Hepatocyte (in vitro differentiated cells): ENCODE measurements around the gene FBXL17. TPM values are rescaled to one million over a fixed set of nuclear protein-coding genes. Genes with fewer than 3 reads are reported as not detected.

ENCODE experiments used
- DNase-seq: peaks from one replicate; pipeline ENCODE4 v3.0.0-alpha.2; 2016; ENCODE audit warnings: low spot score
- H2AFZ ChIP-seq: fragments of 200-600 bp; sonication (generic); 2 replicates; pipeline ENCODE4 v1.6.0; 2016; ENCODE audit warnings: antibody characterized with exemption, mild to moderate bottlenecking
- H3K27ac ChIP-seq: fragments of 200-600 bp; sonication (generic); 2 replicates; pipeline ENCODE4 v1.5.1; 2016; ENCODE audit warnings: mild to moderate bottlenecking
- H3K27me3 ChIP-seq: fragments of 200-600 bp; sonication (generic); 2 replicates; pipeline ENCODE4 v1.6.1; 2016
- H3K36me3 ChIP-seq: fragments of 200-600 bp; sonication (generic); replicated peaks from 2 replicates; pipeline ENCODE4 v1.5.1; 2016; ENCODE audit warnings: low read depth; ENCODE audit not compliant: insufficient read depth
- H3K4me1 ChIP-seq: fragments of 200-600 bp; sonication (generic); 2 replicates; pipeline ENCODE4 v1.5.1; 2016; ENCODE audit warnings: mild to moderate bottlenecking, moderate library complexity; ENCODE audit not compliant: insufficient read depth
- H3K4me2 ChIP-seq: fragments of 200-600 bp; sonication (generic); 2 replicates; pipeline ENCODE4 v1.6.0; 2016
- H3K4me3 ChIP-seq: fragments of 200-600 bp; sonication (generic); 2 replicates; pipeline ENCODE4 v1.5.1; 2016; ENCODE audit warnings: mild to moderate bottlenecking
- H3K79me2 ChIP-seq: fragments of 200-600 bp; sonication (generic); 2 replicates; pipeline ENCODE4 v1.6.0; 2017; ENCODE audit warnings: mild to moderate bottlenecking
- H3K9me2 ChIP-seq: fragments of 200-600 bp; sonication (generic); replicated peaks from 2 replicates; pipeline ENCODE4 v1.6.0; 2017; ENCODE audit warnings: mild to moderate bottlenecking; ENCODE audit not compliant: insufficient read depth
- H3K9me3 ChIP-seq: fragments of 200-600 bp; sonication (generic); 2 replicates; pipeline ENCODE4 v1.5.1; 2016; ENCODE audit warnings: low read depth, mild to moderate bottlenecking
- H4K20me1 ChIP-seq: fragments of 200-600 bp; sonication (generic); 2 replicates; pipeline ENCODE4 v1.6.0; 2016; ENCODE audit warnings: mild to moderate bottlenecking; ENCODE audit not compliant: insufficient read depth, poor library complexity, severe bottlenecking
- CTCF ChIP-seq: fragments of 200-600 bp; sonication (generic); IDR thresholded peaks from 2 replicates; pipeline ENCODE4 v1.5.1; 2016; ENCODE audit warnings: antibody characterized with exemption, mild to moderate bottlenecking; ENCODE audit not compliant: poor library complexity
- EZH2 ChIP-seq: fragments of 200-600 bp; sonication (generic); IDR thresholded peaks from 2 replicates; pipeline ENCODE4 v1.6.1; 2016; ENCODE audit warnings: antibody characterized with exemption, mild to moderate bottlenecking, borderline replicate concordance
- EZH2phosphoT487 ChIP-seq: fragments of 200-600 bp; sonication (generic); IDR thresholded peaks from one replicate; pipeline ENCODE4 v1.6.1; 2018; ENCODE audit warnings: antibody characterized with exemption, mild to moderate bottlenecking, low read depth, moderate library complexity; ENCODE audit not compliant: unreplicated experiment, severe bottlenecking
- WGBS: methylation state at CpG from one replicate; pipeline ENCODE4 v1.1.6; 2016; ENCODE audit warnings: low lambda C conversion rate; ENCODE audit errors: missing lambda C conversion rate; 5-methylcytosine and 5-hydroxymethylcytosine counted together
- polyA plus RNA-seq: library from polyadenylated mRNA; unstranded; fragments of >200 nt; fragmentation: Nextera tagmentation; extraction: Ambion mirVana; gene quantifications from 2 replicates; pipeline ENCODE4 v1.2.1, GENCODE V29; 2016
- total RNA-seq: library from RNA; depleted of rRNA; stranded (reverse); fragments of >200 nt; gene quantifications from 2 replicates; pipeline ENCODE4 v1.2.3, GENCODE V29; 2014

FBXL17 gene
- total and polyA plus RNA-seq, 2 experiments from 2014 or later, result 12.5 to 18.2 TPM

DNA sequence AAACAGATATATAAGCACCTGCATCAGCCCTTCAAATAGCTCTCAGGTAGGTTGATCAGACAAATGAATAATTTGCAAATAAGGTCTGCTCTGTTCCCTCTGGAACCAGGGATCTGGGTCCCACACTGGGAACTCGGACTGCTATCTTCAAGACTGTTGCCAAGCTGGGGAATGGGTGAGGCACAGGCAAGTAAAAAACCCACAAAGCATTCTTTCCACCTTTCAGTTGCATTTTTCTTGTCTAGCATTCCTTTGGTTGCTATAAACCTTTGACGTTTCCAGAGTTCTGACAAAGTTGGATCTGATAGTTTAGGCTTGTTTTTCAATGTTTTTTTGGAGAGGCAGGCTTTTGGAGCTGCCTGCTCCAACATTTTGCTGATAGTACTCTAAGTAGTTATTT, 20.1 kb downstream of the FBXL17 start:
- peaks cover 6% of the 10 kb centered on the region for H3K79me2 ChIP-seq
- H2AFZ ChIP-seq, result no peak overlapping the region
- no peaks in the 10 kb centered on the region for H3K9me3 ChIP-seq
- no peaks in the 10 kb centered on the region for H4K20me1 ChIP-seq
- H3K4me1 ChIP-seq, result no peaks in the 10 kb centered on the region
- DNase-seq, result no peak
- no peaks in the 10 kb centered on the region for H3K36me3 ChIP-seq
- no peak for TF ChIP-seq EZH2
- no peak overlapping the region for H3K4me2 ChIP-seq
- no peaks in the 10 kb centered on the region for H3K27me3 ChIP-seq
- no peak overlapping the region for H3K4me3 ChIP-seq
- 72% methylated on average over 2 of the region's 2 CpGs for WGBS
- no peaks in the 10 kb centered on the region for H3K9me2 ChIP-seq
- H3K27ac ChIP-seq, result no peak overlapping the region

DNA sequence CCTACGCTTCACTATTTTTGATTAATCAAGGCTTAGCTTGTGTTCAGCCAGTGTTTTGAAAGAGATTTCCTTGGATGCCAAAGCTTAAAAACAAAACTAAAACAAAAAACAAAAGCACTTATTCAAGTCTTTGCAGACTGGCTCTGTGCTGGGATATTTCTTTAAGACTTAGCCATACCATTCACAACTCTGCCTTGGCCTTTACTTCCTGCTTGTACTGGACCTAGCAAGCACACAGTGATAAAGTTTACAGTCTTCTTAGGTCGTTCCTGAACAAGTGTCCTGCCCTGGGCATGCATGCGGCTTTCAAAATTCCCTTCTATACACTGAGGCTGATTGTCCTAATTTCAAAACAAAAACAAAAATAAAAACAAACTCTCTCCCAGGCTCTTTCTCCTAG, 20.7 kb downstream of the FBXL17 start:
- no peak overlapping the region for H3K27ac ChIP-seq
- no peaks in the 10 kb centered on the region for H4K20me1 ChIP-seq

DNA sequence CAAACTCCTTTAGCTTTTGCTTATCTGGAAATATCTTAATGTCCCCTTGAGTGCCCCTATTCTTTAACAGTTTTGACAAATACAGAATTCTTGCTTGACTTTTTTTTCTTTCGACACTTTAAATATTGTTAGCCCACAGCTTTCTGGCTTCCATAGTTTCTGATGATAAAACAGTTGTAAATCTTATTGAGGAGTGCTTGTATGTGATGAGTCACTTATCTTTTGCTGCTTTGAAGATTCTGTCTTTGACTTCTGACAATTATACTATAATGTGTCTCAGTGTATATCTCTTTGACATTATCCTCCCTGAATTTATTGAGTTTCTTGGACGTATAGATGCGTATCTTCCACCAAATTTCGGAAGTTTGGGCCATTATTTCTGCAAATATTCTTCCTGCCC, 21.6 kb downstream of the FBXL17 start:
- Histone ChIP-seq H3K27ac (no peak overlapping the region), H3K4me3 (no peak overlapping the region), H3K9me3 (no peaks in the 10 kb centered on the region), H3K79me2 (no peaks in the 10 kb centered on the region), H3K4me2 (no peak overlapping the region), H3K4me1 (no peaks in the 10 kb centered on the region), H3K36me3 (no peaks in the 10 kb centered on the region), H2AFZ (no peak overlapping the region), H3K27me3 (no peaks in the 10 kb centered on the region), H3K9me2 (no peaks in the 10 kb centered on the region), H4K20me1 (no peaks in the 10 kb centered on the region)
- whole genome bisulfite sequencing, result 93% methylated on average over 4 of the region's 4 CpGs
- no peak for TF ChIP-seq CTCF
- no peak for TF ChIP-seq EZH2phosphoT487
- DNase-seq, result no peak

More for the DNA sequence above, 20.7 kb downstream of the FBXL17 start:
- H3K4me2 ChIP-seq, result no peak overlapping the region
- H2AFZ ChIP-seq, result no peak overlapping the region
- H3K9me2 ChIP-seq, result no peaks in the 10 kb centered on the region
- H3K36me3 ChIP-seq, result no peaks in the 10 kb centered on the region
- no peak for TF ChIP-seq EZH2
- no peak for TF ChIP-seq EZH2phosphoT487
- TF ChIP-seq CTCF, result no peak
- H3K79me2 ChIP-seq, result peaks cover 6% of the 10 kb centered on the region
- H3K27me3 ChIP-seq, result no peaks in the 10 kb centered on the region
- DNase-seq, result no peak
- H3K9me3 ChIP-seq, result no peaks in the 10 kb centered on the region
- H3K4me1 ChIP-seq, result no peaks in the 10 kb centered on the region
- WGBS, result 77% methylated on average over 3 of the region's 3 CpGs
- no peak overlapping the region for H3K4me3 ChIP-seq

- H3K9me2 ChIP-seq, result no peaks in the 10 kb centered on the region
- WGBS, result 86% methylated on average over 1 of the region's 1 CpG
- H3K4me3 ChIP-seq, result no peak overlapping the region
- no peaks in the 10 kb centered on the region for H3K36me3 ChIP-seq
- H2AFZ ChIP-seq, result no peak overlapping the region
- no peaks in the 10 kb centered on the region for H3K9me3 ChIP-seq
- no peak for DNase-seq
- no peak overlapping the region for H3K4me2 ChIP-seq
- no peaks in the 10 kb centered on the region for H3K27me3 ChIP-seq
- no peaks in the 10 kb centered on the region for H3K79me2 ChIP-seq
- no peaks in the 10 kb centered on the region for H3K4me1 ChIP-seq
- TF ChIP-seq CTCF, result no peak
- TF ChIP-seq EZH2phosphoT487, result no peak
- TF ChIP-seq EZH2, result no peak
- no peak overlapping the region for H3K27ac ChIP-seq
- no peaks in the 10 kb centered on the region for H4K20me1 ChIP-seq
These were observed 25.6 kb downstream of the FBXL17 start for GRCh38 chr5:108356286-108356685.
